Peyer's patch (tissue), 4 donors: Measurements from ENCODE around the gene MAML2.

ENCODE experiments used
- CTCF ChIP-seq, 6 experiments: fragments of 450-650 bp in 4 of 6; fragments of 200-600 bp in 2 of 6; sonication (generic) in 1 of 6; IDR thresholded peaks; one replicate each; pipeline ENCODE4 v1.5.1; 2017 to 2019; ENCODE audit warnings: antibody characterized with exemption in 6 of 6, mild to moderate bottlenecking in 3 of 6, moderate library complexity in 1 of 6
- POLR2A ChIP-seq, 2 donors: fragments of 450-650 bp; IDR thresholded peaks; one replicate each; pipeline ENCODE4 v1.5.1; 2017; ENCODE audit warnings: antibody characterized with exemption in 2 of 2, mild to moderate bottlenecking in 2 of 2, moderate library complexity in 2 of 2

- TF ChIP-seq CTCF (IDR thresholded peaks at IDR 0.05): no peak
- TF ChIP-seq POLR2A (IDR thresholded peaks at IDR 0.05): no peak
Observed at GRCh38 chr11:96017856-96018255, 325.1 kb downstream of the MAML2 start.
